Keratinocyte (primary cell): ENCODE measurements around the gene KIF26A. TPM values are rescaled to one million over a fixed set of nuclear protein-coding genes. Genes with fewer than 3 reads are reported as not detected.

Experiments
- DNase-seq: peaks from one replicate; pipeline ENCODE4 v3.0.0-alpha.2; 2011; ENCODE audit warnings: low read depth, missing footprints, low spot score
- FAIRE-seq: peaks from 2 replicates; lab custom pipeline; 2011; peaks lifted over from hg19 to GRCh38; lab: Jason Lieb, UNC
- H2AFZ ChIP-seq: 2 replicates; pipeline ENCODE4 v1.6.0; 2012; ENCODE audit warnings: low read length, control low read depth, inconsistent platforms; ENCODE audit not compliant: control insufficient read depth
- H3K27ac ChIP-seq: 2 replicates; pipeline ENCODE4 v1.5.1; 2011; ENCODE audit warnings: low read length; ENCODE audit not compliant: control insufficient read depth, insufficient read depth
- H3K27me3 ChIP-seq: 3 replicates; pipeline ENCODE4 v1.6.0; 2011; ENCODE audit warnings: low read length; ENCODE audit not compliant: control insufficient read depth, insufficient read depth; ENCODE audit errors: extremely low read depth
- H3K36me3 ChIP-seq, 2 experiments: 2 replicates in 1 of 2; 3 replicates in 1 of 2; pipeline ENCODE4 v1.5.1; 2011; ENCODE audit warnings: low read length in 2 of 2, mild to moderate bottlenecking in 1 of 2; ENCODE audit not compliant: control insufficient read depth in 2 of 2, insufficient read depth in 2 of 2; ENCODE audit errors: extremely low read depth in 1 of 2
- H3K4me1 ChIP-seq: 3 replicates; pipeline ENCODE4 v1.5.1; 2011; ENCODE audit warnings: low read length; ENCODE audit not compliant: control insufficient read depth, insufficient read depth; ENCODE audit errors: extremely low read depth
- H3K4me2 ChIP-seq: 3 replicates; pipeline ENCODE4 v1.6.0; 2011; ENCODE audit warnings: low read depth, low read length; ENCODE audit not compliant: control insufficient read depth, insufficient read depth; ENCODE audit errors: extremely low read depth
- H3K4me3 ChIP-seq, 3 experiments: fragments of 200-600 bp in 1 of 3; sonication (generic) in 1 of 3; 2 replicates in 2 of 3; 3 replicates in 1 of 3; pipeline ENCODE4 v1.5.1; 2011 to 2016; ENCODE audit warnings: low read length in 3 of 3, mild to moderate bottlenecking in 3 of 3, control low read depth in 2 of 3, inconsistent platforms in 1 of 3, low read depth in 1 of 3, mixed read lengths in 1 of 3, mixed run types in 1 of 3, moderate library complexity in 1 of 3; ENCODE audit not compliant: control insufficient read depth in 2 of 3, insufficient read depth in 2 of 3; ENCODE audit errors: extremely low read depth in 1 of 3
- H3K79me2 ChIP-seq: 2 replicates; pipeline ENCODE4 v1.6.0; 2012; ENCODE audit warnings: low read length; ENCODE audit not compliant: control insufficient read depth, insufficient read depth
- H3K9ac ChIP-seq: 3 replicates; pipeline ENCODE4 v1.6.0; 2011; ENCODE audit warnings: low read length; ENCODE audit not compliant: control insufficient read depth, insufficient read depth; ENCODE audit errors: extremely low read depth
- H3K9me1 ChIP-seq: 3 replicates; pipeline ENCODE4 v1.6.0; 2011; ENCODE audit warnings: low read length; ENCODE audit not compliant: control insufficient read depth, insufficient read depth; ENCODE audit errors: extremely low read depth
- H3K9me3 ChIP-seq: 2 replicates; pipeline ENCODE4 v1.5.1; 2012; ENCODE audit warnings: low read depth, low read length; ENCODE audit not compliant: control insufficient read depth
- H4K20me1 ChIP-seq: 3 replicates; pipeline ENCODE4 v1.6.0; 2011; ENCODE audit warnings: low read length; ENCODE audit not compliant: control insufficient read depth, insufficient read depth; ENCODE audit errors: extremely low read depth
- EZH2 ChIP-seq: IDR thresholded peaks from one replicate; pipeline ENCODE4 v1.6.1; 2012; ENCODE audit warnings: inconsistent platforms, mild to moderate bottlenecking, low read length, moderate library complexity
- dilution Hi-C: fragments of 300-500 bp; cut with MboI; formaldehyde crosslinking; loops from one replicate; pipeline ENCODE4 v1.7.0; 2020; ENCODE audit warnings: low sequenced_read_pairs; ENCODE audit not compliant: extremely low pct_ligation_motif_present
- polyA plus RNA-seq, 5 experiments: library from polyadenylated mRNA; depleted of rRNA in 3 of 5; stranded (reverse) in 3 of 5; stranded (forward) in 1 of 5; unstranded in 1 of 5; fragments of >200 nt; gene quantifications; 1 replicate in 1 of 5; 2 replicates in 3 of 5; 3 replicates in 1 of 5; pipeline versions ENCODE4 v1.2.1 to v1.2.3, GENCODE V29; 2011 to 2012; ENCODE audit warnings: missing spikeins in 2 of 5, low read depth in 1 of 5, low replicate concordance in 1 of 5
- TF ChIP-seq, protein P1 (sequence below), 3 experiments: IDR thresholded peaks in 1 of 3; conservative IDR thresholded peaks in 1 of 3; optimal IDR thresholded peaks in 1 of 3; 2 replicates in 2 of 3; 3 replicates in 1 of 3; pipeline versions ENCODE3 to v1.5.1; 2011; ENCODE audit warnings: low read length in 3 of 3, mild to moderate bottlenecking in 3 of 3, moderate library complexity in 2 of 3, control low read depth in 1 of 3, inconsistent platforms in 1 of 3; ENCODE audit not compliant: insufficient read depth in 2 of 3; ENCODE audit errors: extremely low read depth in 1 of 3

Gene KIF26A
- polyA plus RNA-seq, 1 donor (not counting 4 experiments of a cell fraction or from before 2014, with no cell fraction given), result 0.07 TPM

DNA sequence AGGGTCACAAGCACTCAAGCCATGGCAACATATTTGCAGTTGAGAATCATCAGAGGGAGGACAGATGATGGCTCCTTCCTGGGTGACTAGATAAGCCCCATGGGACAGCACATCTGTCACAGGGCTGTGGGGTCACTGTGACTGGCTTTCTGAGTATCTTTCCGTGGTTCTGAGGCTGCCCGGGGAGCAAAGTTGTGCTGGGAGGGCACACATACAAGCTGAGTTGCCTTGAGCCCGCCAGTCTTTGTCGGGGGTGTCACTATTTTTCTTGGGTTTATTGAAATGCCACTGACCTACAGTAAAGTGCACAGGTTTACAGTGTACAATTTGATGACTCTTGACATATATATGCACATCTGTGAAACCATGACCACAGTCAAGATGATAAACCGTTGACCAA, 17.2 kb upstream of the KIF26A start:
- dilution Hi-C loops, result no loop called here
- H3K27me3 ChIP-seq, result peaks cover 29% of the 10 kb centered on the region
- peaks cover 6% of the 10 kb centered on the region for H3K4me1 ChIP-seq
- no peak overlapping the region for H2AFZ ChIP-seq
- no peak overlapping the region for H3K27ac ChIP-seq
- no peak for FAIRE-seq
- no peaks in the 10 kb centered on the region for H4K20me1 ChIP-seq
- H3K9me3 ChIP-seq, result no peaks in the 10 kb centered on the region
- no peak overlapping the region for H3K4me2 ChIP-seq
- H3K36me3 ChIP-seq, result no peaks in the 10 kb centered on the region
- H3K9ac ChIP-seq, result no peak overlapping the region
- no peaks in the 10 kb centered on the region for H3K79me2 ChIP-seq
- no peak for DNase-seq
- no peak overlapping the region for H3K4me3 ChIP-seq
- no peaks in the 10 kb centered on the region for H3K9me1 ChIP-seq
- TF ChIP-seq, protein P1, sequence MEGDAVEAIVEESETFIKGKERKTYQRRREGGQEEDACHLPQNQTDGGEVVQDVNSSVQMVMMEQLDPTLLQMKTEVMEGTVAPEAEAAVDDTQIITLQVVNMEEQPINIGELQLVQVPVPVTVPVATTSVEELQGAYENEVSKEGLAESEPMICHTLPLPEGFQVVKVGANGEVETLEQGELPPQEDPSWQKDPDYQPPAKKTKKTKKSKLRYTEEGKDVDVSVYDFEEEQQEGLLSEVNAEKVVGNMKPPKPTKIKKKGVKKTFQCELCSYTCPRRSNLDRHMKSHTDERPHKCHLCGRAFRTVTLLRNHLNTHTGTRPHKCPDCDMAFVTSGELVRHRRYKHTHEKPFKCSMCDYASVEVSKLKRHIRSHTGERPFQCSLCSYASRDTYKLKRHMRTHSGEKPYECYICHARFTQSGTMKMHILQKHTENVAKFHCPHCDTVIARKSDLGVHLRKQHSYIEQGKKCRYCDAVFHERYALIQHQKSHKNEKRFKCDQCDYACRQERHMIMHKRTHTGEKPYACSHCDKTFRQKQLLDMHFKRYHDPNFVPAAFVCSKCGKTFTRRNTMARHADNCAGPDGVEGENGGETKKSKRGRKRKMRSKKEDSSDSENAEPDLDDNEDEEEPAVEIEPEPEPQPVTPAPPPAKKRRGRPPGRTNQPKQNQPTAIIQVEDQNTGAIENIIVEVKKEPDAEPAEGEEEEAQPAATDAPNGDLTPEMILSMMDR (optimal IDR thresholded peaks at IDR 0.05 in 1 of 3, IDR thresholded peaks at IDR 0.05 in 1 of 3, conservative IDR thresholded peaks at IDR 0.05 in 1 of 3; ENCODE audit: extremely low read depth in 1 of 3, insufficient read depth in 2 of 3, low read length in 3 of 3), result no peak
- no peak for TF ChIP-seq EZH2

DNA sequence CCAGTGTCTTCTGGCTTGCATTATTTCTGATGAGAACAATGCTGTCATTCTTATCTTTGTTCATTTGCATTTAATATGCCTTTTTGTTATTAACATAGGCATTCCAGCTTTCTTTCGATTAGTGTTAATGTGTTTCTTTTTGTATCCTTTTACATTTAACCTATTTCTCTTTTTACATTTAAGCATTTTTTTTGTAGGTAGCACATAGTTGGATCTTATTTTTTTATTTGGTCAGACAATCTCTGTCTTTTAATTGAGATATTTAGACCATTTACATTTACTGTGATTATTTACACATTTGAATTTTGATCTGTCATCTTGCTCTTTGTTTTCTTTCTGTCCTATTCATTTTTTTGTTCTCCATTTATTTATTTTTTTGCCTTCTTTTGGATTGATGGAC, 14.5 kb upstream of the KIF26A start:
- dilution Hi-C loops, result no loop called here
- Histone ChIP-seq H3K9me3 (no peaks in the 10 kb centered on the region), H3K9me1 (no peaks in the 10 kb centered on the region), H3K4me1 (no peaks in the 10 kb centered on the region), H3K27ac (no peak overlapping the region), H3K36me3 (no peaks in the 10 kb centered on the region), H4K20me1 (no peaks in the 10 kb centered on the region), H3K4me3 (no peak overlapping the region), H3K4me2 (no peak overlapping the region), H2AFZ (no peak overlapping the region), H3K79me2 (no peaks in the 10 kb centered on the region), H3K27me3 (peaks cover 18% of the 10 kb centered on the region), H3K9ac (no peak overlapping the region)
- DNase-seq (no peak), FAIRE-seq (no peak)
- TF ChIP-seq EZH2, result no peak
- TF ChIP-seq, protein P1 (optimal IDR thresholded peaks at IDR 0.05 in 1 of 3, IDR thresholded peaks at IDR 0.05 in 1 of 3, conservative IDR thresholded peaks at IDR 0.05 in 1 of 3; ENCODE audit: extremely low read depth in 1 of 3, insufficient read depth in 2 of 3, low read length in 3 of 3), result no peak
